Adrenal gland (tissue), 12 donors: Measurements from ENCODE around the gene CDH4. TPM values are rescaled to one million over a fixed set of nuclear protein-coding genes. Genes with fewer than 3 reads are reported as not detected.

Experiments
- DNase-seq, 7 donors: peaks; one replicate each; pipeline ENCODE4 v3.0.0-alpha.2; 2019 to 2020
- H3K27ac ChIP-seq, 5 donors: fragments of 200-600 bp; sonication (generic) in 4 of 5; 1 replicate in 3 of 5; 2 replicates in 2 of 5; pipeline versions ENCODE4 v1.5.1 to v1.8.0; 2016 to 2020; ENCODE audit warnings: mild to moderate bottlenecking in 1 of 5
- H3K27me3 ChIP-seq: fragments of 200-600 bp; 2 replicates; pipeline ENCODE4 v1.8.0; 2021
- H3K36me3 ChIP-seq, 2 donors: fragments of 200-600 bp; replicated peaks in 1 of 2; 1 replicate in 1 of 2; 2 replicates in 1 of 2; pipeline versions ENCODE4 v1.5.1 to v1.8.0; 2018 to 2022
- H3K4me1 ChIP-seq, 2 donors: fragments of 200-600 bp; replicated peaks in 1 of 2; 1 replicate in 1 of 2; 2 replicates in 1 of 2; pipeline versions ENCODE4 v1.5.1 to v1.8.0; 2018 to 2021
- H3K4me3 ChIP-seq, 4 donors: fragments of 200-600 bp; sonication (generic) in 3 of 4; one replicate each; pipeline ENCODE4 v1.5.1; 2016 to 2018
- H3K9me3 ChIP-seq, 3 donors: fragments of 200-600 bp; sonication (generic) in 1 of 3; replicated peaks in 1 of 3; 1 replicate in 2 of 3; 2 replicates in 1 of 3; pipeline versions ENCODE4 v1.5.1 to v1.8.0; 2016 to 2021
- POLR2A ChIP-seq, 2 donors: fragments of 450-650 bp; IDR thresholded peaks; one replicate each; pipeline ENCODE4 v1.6.1; 2017; ENCODE audit warnings: antibody characterized with exemption in 2 of 2, mild to moderate bottlenecking in 2 of 2, moderate library complexity in 1 of 2
- WGBS, 4 donors: extraction: QIAGEN DNeasy Blood & Tissue Kit in 2 of 4; methylation state at CpG; one replicate each; pipeline versions ENCODE4 v1.1.5 to v1.1.7; 2013 to 2017; 5-methylcytosine and 5-hydroxymethylcytosine counted together
- intact Hi-C, 2 donors: fragments of 100-400 bp; cut with DNase I; formaldehyde crosslinking; loops; one replicate each; pipeline versions ENCODE4 v1.14.1 to v1.15.0; 2022 to 2023
- polyA plus RNA-seq, 3 donors: library from polyadenylated mRNA; stranded (reverse); fragments of 200-250 nt in 2 of 3; fragments of 350-450 nt in 1 of 3; fragmentation: Illumina TruSeq in 1 of 3; extraction: RNeasy Lipid Tissue Mini Kit (QIAGEN cat#74804) in 1 of 3; gene quantifications; one replicate each; pipeline ENCODE4 v1.2.3, GENCODE V29; 2013 to 2014
- total RNA-seq, 9 donors: library from RNA; depleted of rRNA in 4 of 9; stranded (reverse); fragments of >200 nt in 4 of 9; fragments of 120-200 nt in 1 of 9; fragmentation: NEBNext Ultra II Directional in 1 of 9; extraction: Animal tissue kit (Norgen Biotek cat#: 25700) in 1 of 9; gene quantifications; one replicate each; pipeline versions ENCODE4 v1.1.0 to v1.2.4, GENCODE V29; 2013 to 2023
- TF ChIP-seq, protein P1 (sequence below), 6 experiments: fragments of 450-650 bp in 4 of 6; fragments of 200-600 bp in 2 of 6; sonication (generic) in 1 of 6; IDR thresholded peaks; 1 replicate in 5 of 6; 2 replicates in 1 of 6; pipeline versions ENCODE4 v1.5.1 to v1.8.0; 2016 to 2021; ENCODE audit warnings: antibody characterized with exemption in 6 of 6, mild to moderate bottlenecking in 2 of 6, moderate library complexity in 1 of 6
- donor health status: healthy with polysubstance abuse.
- donor health status: Bipolar disorder and iron deficiency.
- donor health status: DM: yes; HTN: yes; CAD: no.
- donor health status: DM: no; HTN: no; CAD: no.
- donor health status: DM: no; HTN: no; CAD: no.
- donor health status: DM: yes; HTN: yes; CAD: no.

The CDH4 gene
- total and polyA plus RNA-seq, 12 donors, result 0.08 to 0.53 (median 0.20) TPM; not detected in 3

DNA sequence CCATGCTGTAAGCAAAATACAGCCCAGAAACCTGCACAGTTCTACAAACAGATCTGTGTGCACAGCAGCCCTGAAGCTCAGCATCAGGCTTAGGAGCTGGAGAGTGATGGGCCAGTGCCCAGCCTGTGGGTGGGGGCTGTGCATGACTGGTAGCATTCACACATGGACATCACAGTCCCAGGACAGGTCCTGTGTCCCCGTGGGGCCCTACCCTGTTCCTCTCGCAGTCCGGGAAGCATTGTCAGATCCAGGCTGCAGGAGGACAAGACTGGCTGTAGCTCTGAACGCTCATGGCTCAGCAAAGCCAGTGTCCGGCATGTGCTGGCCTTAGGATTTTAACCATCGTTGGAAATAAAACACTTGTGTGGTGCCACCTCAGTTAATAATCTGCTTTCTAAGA lies 234.1 kb downstream of the CDH4 start:
- Histone ChIP-seq H3K4me1 (no peaks in the 10 kb centered on the region), H3K36me3 (no peaks in the 10 kb centered on the region), H3K27ac (no peak overlapping the region), H3K4me3 (no peak overlapping the region), H3K9me3 (no peaks in the 10 kb centered on the region), H3K27me3 (no peaks in the 10 kb centered on the region)
- 83 to 93% (median 87%) methylated on average over 4 to 6 of the region's 6 CpGs for WGBS, 4 donors
- DNase-seq, result no peak
- intact Hi-C loops, result no loop called here
- TF ChIP-seq, protein P1, sequence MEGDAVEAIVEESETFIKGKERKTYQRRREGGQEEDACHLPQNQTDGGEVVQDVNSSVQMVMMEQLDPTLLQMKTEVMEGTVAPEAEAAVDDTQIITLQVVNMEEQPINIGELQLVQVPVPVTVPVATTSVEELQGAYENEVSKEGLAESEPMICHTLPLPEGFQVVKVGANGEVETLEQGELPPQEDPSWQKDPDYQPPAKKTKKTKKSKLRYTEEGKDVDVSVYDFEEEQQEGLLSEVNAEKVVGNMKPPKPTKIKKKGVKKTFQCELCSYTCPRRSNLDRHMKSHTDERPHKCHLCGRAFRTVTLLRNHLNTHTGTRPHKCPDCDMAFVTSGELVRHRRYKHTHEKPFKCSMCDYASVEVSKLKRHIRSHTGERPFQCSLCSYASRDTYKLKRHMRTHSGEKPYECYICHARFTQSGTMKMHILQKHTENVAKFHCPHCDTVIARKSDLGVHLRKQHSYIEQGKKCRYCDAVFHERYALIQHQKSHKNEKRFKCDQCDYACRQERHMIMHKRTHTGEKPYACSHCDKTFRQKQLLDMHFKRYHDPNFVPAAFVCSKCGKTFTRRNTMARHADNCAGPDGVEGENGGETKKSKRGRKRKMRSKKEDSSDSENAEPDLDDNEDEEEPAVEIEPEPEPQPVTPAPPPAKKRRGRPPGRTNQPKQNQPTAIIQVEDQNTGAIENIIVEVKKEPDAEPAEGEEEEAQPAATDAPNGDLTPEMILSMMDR (IDR thresholded peaks at IDR 0.05), result no peak
- TF ChIP-seq POLR2A (IDR thresholded peaks at IDR 0.05), result no peak

DNA sequence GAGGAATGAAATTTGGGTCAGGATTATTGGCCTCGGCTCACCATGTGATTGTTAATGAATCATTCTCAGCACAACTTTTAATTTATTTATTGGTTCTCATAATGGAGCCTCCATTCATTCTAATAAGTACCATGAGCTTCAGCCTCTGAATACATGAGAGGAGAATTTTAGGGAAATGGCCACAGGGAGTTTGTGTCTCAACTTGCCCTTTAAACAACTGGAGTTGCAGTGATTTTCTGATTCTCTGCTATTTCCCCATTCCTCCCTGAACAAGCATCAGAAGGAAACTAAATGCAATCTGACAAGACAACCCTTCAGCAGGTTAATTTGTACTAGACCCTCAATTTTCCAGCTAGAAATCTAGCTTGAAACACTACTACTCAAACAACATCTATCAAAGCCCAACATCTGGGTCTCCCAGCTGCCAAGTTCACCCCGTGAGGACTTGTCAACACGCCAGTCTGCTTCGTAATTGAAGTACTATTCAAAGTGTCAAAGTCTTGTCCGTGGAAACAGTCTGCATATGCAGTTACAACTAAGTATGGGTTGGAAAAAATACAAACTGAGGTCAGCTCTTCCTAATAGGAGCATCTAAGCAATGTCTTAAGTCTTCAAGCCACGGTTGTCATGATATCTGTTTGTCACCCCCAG lies 235.4 kb downstream of the CDH4 start:
- intact Hi-C loops, result no loop called here
- TF ChIP-seq, protein P1 (IDR thresholded peaks at IDR 0.05), result no peak
- no peak for TF ChIP-seq POLR2A (IDR thresholded peaks at IDR 0.05)
- no peak for DNase-seq
- H3K4me1 ChIP-seq, result no peaks in the 10 kb centered on the region
- H3K27ac ChIP-seq, result no peak overlapping the region
- H3K27me3 ChIP-seq, result no peaks in the 10 kb centered on the region
- WGBS, 4 donors, result 46 to 58% (median 50%) methylated on average over 6 of the region's 6 CpGs
- H3K9me3 ChIP-seq, result no peaks in the 10 kb centered on the region
- no peak overlapping the region for H3K4me3 ChIP-seq
- no peaks in the 10 kb centered on the region for H3K36me3 ChIP-seq

DNA sequence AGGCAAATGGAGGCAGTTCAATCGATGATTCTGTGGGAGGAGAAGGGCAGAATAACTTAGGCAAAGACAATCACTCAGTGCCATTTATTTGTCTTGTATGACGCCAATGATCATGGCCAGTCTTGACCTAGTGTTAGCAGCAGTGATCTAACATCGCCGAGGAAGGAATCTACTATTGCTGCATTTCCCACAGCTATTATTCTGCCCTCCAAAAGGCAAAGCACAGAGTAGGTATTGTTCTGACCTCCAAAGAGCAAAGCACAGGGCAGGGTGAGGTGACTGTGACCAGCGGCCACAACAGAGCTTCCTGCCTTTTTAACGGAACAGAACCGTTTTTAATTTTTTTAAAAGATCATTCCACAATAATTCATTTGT lies 235.9 kb downstream of the CDH4 start:
- 40 to 60% (median 56%) methylated on average over 7 of the region's 7 CpGs for WGBS, 4 donors

DNA sequence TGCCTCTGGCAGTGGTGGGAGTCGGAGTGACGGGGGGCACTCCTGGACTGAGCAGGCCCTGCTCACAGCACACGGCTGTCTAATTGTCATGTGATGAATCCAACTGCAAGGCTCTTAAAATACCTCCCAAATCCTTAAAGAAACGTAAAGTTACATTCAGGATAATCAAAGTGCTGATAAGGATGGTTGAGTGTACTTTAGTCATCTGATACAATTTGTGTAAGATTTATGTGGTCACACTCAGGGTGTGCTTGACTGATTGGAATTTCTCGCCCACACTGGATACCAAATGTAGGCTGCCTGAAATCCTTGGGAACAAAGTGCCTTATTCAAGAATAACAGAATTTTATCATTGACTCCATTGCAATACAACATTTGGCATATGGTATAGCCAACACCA lies 238.7 kb downstream of the CDH4 start:
- H3K36me3 ChIP-seq, result no peaks in the 10 kb centered on the region
- 56 to 73% (median 67%) methylated on average over 5 of the region's 5 CpGs for WGBS, 4 donors
- H3K4me3 ChIP-seq, result no peak overlapping the region
- no peak overlapping the region for H3K27ac ChIP-seq
- no peak for DNase-seq
- TF ChIP-seq POLR2A (IDR thresholded peaks at IDR 0.05), result no peak
- intact Hi-C loops, result no loop called here
- H3K4me1 ChIP-seq, result no peaks in the 10 kb centered on the region
- no peaks in the 10 kb centered on the region for H3K9me3 ChIP-seq
- no peaks in the 10 kb centered on the region for H3K27me3 ChIP-seq

More for the DNA sequence above, 235.9 kb downstream of the CDH4 start:
- intact Hi-C loops, result no loop called here
- no peaks in the 10 kb centered on the region for H3K36me3 ChIP-seq
- DNase-seq, result no peak
- H3K9me3 ChIP-seq, result no peaks in the 10 kb centered on the region
- no peak for TF ChIP-seq POLR2A (IDR thresholded peaks at IDR 0.05)
- TF ChIP-seq, protein P1 (IDR thresholded peaks at IDR 0.05), result no peak
- no peaks in the 10 kb centered on the region for H3K4me1 ChIP-seq
- H3K27ac ChIP-seq, result no peak overlapping the region
- no peaks in the 10 kb centered on the region for H3K27me3 ChIP-seq
- no peak overlapping the region for H3K4me3 ChIP-seq

DNA sequence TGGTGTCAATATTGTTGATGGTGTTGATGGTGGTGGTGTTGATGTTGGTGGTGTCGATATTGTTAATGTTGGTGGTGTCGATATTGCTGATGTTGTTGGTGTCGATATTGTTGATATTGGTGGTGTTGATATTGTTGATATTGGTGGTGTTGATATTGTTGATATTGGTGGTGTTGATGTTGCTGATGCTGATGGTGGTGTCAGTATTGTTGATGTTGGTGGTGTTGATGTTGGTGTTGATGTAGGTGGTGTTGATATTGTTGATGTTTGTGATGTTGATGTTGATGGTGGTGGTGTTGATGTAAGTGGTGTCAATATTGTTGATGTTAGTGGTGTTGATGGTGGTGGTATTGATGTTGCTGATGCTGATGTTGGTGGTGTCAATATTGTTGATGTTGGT lies 240.0 kb downstream of the CDH4 start:
- Histone ChIP-seq H3K36me3 (no peaks in the 10 kb centered on the region), H3K27ac (no peak overlapping the region), H3K9me3 (no peaks in the 10 kb centered on the region), H3K27me3 (no peaks in the 10 kb centered on the region), H3K4me1 (no peaks in the 10 kb centered on the region), H3K4me3 (no peak overlapping the region)
- intact Hi-C loops, result no loop called here
- no peak for DNase-seq
- 88 to 96% (median 92%) methylated on average over 3 of the region's 3 CpGs for WGBS, 4 donors
- TF ChIP-seq POLR2A (IDR thresholded peaks at IDR 0.05), result no peak
- TF ChIP-seq, protein P1 (IDR thresholded peaks at IDR 0.05), result no peak
